MM.1S (cell line): ENCODE results near the gene MYLK3.

Source experiments
- CTCF ChIP-seq: fragments of 300-600 bp; sonication (generic); IDR thresholded peaks from 2 replicates; pipeline ENCODE4 v1.5.1; 2016; ENCODE audit warnings: antibody characterized with exemption, low read length, mixed read lengths
- EZH2 ChIP-seq: fragments of 300-600 bp; sonication (generic); optimal IDR thresholded peaks from 2 replicates; pipeline ENCODE3; 2017; ENCODE audit warnings: low read depth, mild to moderate bottlenecking, antibody characterized with exemption, low read length, mixed read lengths
- EZH2phosphoT487 ChIP-seq: fragments of 300-600 bp; sonication (generic); IDR thresholded peaks from 2 replicates; pipeline ENCODE4 v1.6.1; 2018; ENCODE audit warnings: antibody characterized with exemption, low read length

GRCh38 chr16:46788891-46789474 is 40.8 kb upstream of the MYLK3 start:
- TF ChIP-seq CTCF (no peak), EZH2 (no peak), EZH2phosphoT487 (no peak)
